Activated CD4-positive, alpha-beta memory T cell treated with anti-CD3 and anti-CD28 coated beads, Interleukin-2, amount 10 ng/mL, durations not matched to agents 7 days and 5 days (primary cell): ENCODE results near the gene ARHGAP26. TPM values are rescaled to one million over a fixed set of nuclear protein-coding genes. Genes with fewer than 3 reads are reported as not detected.

Experiments used
- CTCF ChIA-PET: fragments of 350-600 bp; sonication (Branson Sonifier 250); formaldehyde crosslinking; loops from one replicate; lab custom pipeline; 2021; ENCODE audit warnings: antibody characterized with exemption, inconsistent platforms; lab: Charles Lee
- POLR2A ChIA-PET: fragments of 350-600 bp; sonication (Branson Sonifier 250); formaldehyde crosslinking; loops from one replicate; lab custom pipeline; 2021; ENCODE audit warnings: antibody characterized with exemption; lab: Charles Lee
- DNase-seq: peaks from one replicate; pipeline ENCODE4 v3.0.0-alpha.2; 2020
- H3K27ac Mint-ChIP-seq: one replicate; pipeline ENCODE4 v1.8.0; 2021; ENCODE audit warnings: mild to moderate bottlenecking, mixed read lengths
- H3K27me3 Mint-ChIP-seq: one replicate; pipeline ENCODE4 v1.8.0; 2021; ENCODE audit warnings: mixed read lengths
- H3K36me3 Mint-ChIP-seq: one replicate; pipeline ENCODE4 v1.8.0; 2021; ENCODE audit warnings: low read depth, mixed read lengths
- H3K4me1 Mint-ChIP-seq: one replicate; pipeline ENCODE4 v1.8.0; 2021; ENCODE audit warnings: mixed read lengths
- H3K4me3 Mint-ChIP-seq: one replicate; pipeline ENCODE4 v1.8.0; 2021; ENCODE audit warnings: mild to moderate bottlenecking, mixed read lengths
- H3K9me3 Mint-ChIP-seq: one replicate; pipeline ENCODE4 v1.8.0; 2021; ENCODE audit warnings: mixed read lengths
- total RNA-seq, 2 experiments: library from RNA; stranded (reverse); gene quantifications; one replicate each; pipeline ENCODE4 v1.2.3, GENCODE V29; 2021

The ARHGAP26 gene
- total RNA-seq, 2 experiments from 2014 or later, result 14.8 to 17.1 TPM

DNA sequence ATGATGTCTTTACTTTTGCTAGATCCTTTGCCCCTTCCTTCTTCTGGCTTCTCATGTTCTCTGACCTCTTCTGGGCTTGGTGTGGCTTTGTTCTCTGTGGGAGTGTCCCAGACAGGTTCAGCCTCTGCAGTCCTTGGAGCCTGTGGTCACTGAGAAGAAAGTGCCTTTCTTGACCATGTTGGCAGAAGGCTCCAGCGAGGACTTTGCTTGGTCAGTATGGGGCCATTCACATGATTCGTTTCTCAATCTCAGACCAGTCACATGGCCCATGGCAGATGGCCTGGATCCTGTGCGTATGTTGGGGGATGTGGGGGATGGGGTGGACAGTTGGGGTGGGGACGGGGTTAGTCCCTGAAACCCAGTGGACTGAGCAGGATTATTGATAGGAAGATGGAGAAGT lies 274.1 kb downstream of the ARHGAP26 start:
- no peaks in the 10 kb centered on the region for H3K9me3 Mint-ChIP-seq
- H3K27me3 Mint-ChIP-seq, result no peaks in the 10 kb centered on the region
- no peak overlapping the region for H3K27ac Mint-ChIP-seq
- ChIA-PET CTCF (no interaction called here), POLR2A (no interaction called here)
- peaks cover 9% of the 10 kb centered on the region for H3K4me1 Mint-ChIP-seq
- DNase-seq, result no peak
- H3K36me3 Mint-ChIP-seq, result peaks cover 21% of the 10 kb centered on the region
- H3K4me3 Mint-ChIP-seq, result no peak overlapping the region

DNA sequence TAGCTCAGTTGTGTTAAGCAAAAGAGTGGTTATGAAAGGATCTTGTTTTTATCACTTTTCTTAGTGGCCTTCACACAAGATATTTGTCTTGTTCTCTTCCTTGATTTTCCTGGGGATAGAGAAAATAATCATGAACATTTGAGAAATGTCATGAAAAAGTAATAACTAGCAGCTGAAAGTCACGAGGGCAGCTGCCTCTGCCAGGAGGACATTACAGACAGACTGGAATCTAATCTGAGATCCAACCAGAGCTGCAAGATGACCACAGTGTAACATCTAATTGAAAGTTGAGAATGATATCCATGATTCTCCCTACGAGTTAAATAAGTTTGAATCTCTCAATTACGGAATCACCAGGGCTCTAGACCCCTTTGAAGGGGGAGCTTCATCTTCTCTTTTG lies 274.9 kb downstream of the ARHGAP26 start:
- peaks cover 6% of the 10 kb centered on the region for H3K4me1 Mint-ChIP-seq

DNA sequence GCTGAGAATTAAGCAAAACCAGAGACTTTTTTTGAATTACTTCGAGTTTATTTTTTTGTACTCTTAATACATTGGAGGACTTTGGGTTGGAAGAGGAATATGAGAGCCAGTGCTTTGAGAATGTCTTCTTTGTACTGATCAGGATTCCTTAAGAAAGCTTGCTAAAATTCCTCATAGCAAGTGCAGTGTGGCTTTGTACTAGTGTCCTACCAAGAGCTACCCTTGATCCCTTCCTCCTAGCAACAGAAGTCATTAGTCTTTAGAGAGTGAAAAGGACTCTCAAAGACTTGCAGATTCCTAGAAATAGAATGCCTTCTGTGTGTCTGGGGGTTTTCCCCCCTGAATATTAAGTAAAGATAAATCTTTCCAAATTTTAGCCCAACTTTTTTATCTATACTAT lies 276.1 kb downstream of the ARHGAP26 start:
- H3K4me3 Mint-ChIP-seq, result no peak overlapping the region
- H3K27me3 Mint-ChIP-seq, result no peaks in the 10 kb centered on the region
- DNase-seq, result no peak
- H3K27ac Mint-ChIP-seq, result no peak overlapping the region
- ChIA-PET POLR2A (no interaction called here), CTCF (interaction anchor here (0.6 kb wide), 1 partner anchor 634 kb away, joined by 4 read pairs; no protein-coding TSS in a partner anchor)
- H3K9me3 Mint-ChIP-seq, result no peaks in the 10 kb centered on the region
- peaks cover 6% of the 10 kb centered on the region for H3K4me1 Mint-ChIP-seq
- H3K36me3 Mint-ChIP-seq, result peaks cover 17% of the 10 kb centered on the region

More for the DNA sequence above, 274.9 kb downstream of the ARHGAP26 start:
- H3K27ac Mint-ChIP-seq, result no peak overlapping the region
- no peaks in the 10 kb centered on the region for H3K27me3 Mint-ChIP-seq
- DNase-seq, result no peak
- H3K36me3 Mint-ChIP-seq, result peaks cover 16% of the 10 kb centered on the region
- no peak overlapping the region for H3K4me3 Mint-ChIP-seq
- ChIA-PET POLR2A (no interaction called here), CTCF (no interaction called here)
- H3K9me3 Mint-ChIP-seq, result no peaks in the 10 kb centered on the region

DNA sequence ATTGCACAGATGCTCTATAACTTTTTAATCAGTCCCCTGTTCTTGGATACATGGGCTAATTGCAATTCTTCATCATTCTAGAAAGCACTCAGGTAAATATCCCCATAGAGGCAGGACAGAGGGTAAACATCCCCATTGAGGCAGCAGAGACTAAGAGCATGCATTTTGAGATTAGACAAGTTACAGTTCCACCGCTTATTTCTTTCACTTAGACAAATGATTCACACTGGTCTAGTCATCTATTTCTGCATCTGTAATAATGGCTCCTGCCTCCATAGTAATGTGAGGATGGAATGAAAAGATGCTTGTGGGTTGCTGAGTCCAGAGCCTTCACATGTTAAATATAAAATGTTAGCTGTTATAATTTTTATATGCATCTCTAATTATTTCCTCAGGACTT lies 276.9 kb downstream of the ARHGAP26 start:
- Mint-ChIP-seq H3K9me3 (no peaks in the 10 kb centered on the region), H3K27ac (no peak overlapping the region), H3K36me3 (peaks cover 15% of the 10 kb centered on the region), H3K4me3 (no peak overlapping the region), H3K27me3 (no peaks in the 10 kb centered on the region), H3K4me1 (peaks cover 11% of the 10 kb centered on the region)
- POLR2A ChIA-PET, result no interaction called here
- CTCF ChIA-PET, result interaction anchor here (0.6 kb wide), 1 partner anchor 633 kb away, joined by 4 read pairs; no protein-coding TSS in a partner anchor
- no peak for DNase-seq

DNA sequence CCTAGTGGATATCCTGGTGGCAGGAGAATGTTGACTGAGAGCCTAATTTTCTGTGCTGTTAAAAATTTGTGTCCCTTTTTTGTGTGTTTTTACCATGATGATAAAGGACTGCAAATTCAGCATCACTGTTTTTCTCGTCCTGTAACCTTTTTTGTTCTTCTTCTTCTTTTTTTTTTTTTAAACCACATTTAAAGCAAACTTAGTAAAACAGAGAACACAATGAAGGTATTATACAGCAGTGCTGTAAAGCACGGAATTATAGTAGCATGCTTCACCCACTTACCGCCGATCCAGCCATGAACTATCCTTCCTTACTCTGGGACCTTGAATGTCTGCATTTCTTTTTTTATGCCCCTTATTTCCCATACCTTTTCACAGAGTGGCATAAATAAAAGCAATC lies 280.0 kb downstream of the ARHGAP26 start:
- CTCF ChIA-PET, result no interaction called here
- peaks cover 7% of the 10 kb centered on the region for H3K36me3 Mint-ChIP-seq
- no peaks in the 10 kb centered on the region for H3K27me3 Mint-ChIP-seq
- H3K9me3 Mint-ChIP-seq, result no peaks in the 10 kb centered on the region
- no peak for DNase-seq
- peaks cover 27% of the 10 kb centered on the region for H3K4me1 Mint-ChIP-seq
- H3K4me3 Mint-ChIP-seq, result no peak overlapping the region
- no peak overlapping the region for H3K27ac Mint-ChIP-seq
- POLR2A ChIA-PET, result no interaction called here

DNA sequence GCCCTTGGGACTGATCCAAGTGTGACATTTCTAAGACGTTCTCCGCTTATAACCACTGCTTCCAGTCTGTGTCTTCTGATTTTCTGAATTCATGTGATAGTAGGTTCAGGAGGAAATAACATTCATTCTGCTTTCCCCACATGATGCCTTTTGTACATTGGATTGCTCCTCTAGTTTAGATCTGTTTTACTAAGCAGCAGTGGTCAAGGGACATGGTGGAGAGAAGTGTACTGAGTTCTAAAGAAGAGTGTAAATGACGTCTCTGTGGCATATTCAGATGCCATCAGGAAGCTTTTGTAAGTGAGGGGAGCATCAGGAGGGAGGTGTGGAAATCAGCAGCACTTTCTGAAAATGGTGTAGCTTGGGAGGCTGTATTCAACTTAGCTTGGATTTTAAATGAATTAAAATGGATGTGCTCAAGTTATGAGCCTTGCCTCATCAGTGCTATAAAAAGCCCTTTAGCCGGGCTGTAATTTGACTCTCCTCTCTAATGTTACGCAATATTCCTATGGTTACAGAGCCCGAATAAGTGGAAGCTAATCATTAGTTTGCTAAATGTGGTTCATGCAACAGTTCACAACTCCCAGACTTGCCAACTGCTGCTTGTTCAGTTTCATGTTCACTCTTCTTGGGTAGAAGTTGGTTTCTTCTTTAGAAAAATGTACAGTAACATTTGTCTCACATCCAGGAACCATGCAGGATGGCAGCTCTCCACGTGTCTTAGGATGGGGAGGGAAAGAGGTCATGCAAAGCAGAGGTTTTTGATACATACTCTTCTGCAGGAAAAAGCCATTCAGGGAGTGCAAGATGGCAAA lies 281.3 kb downstream of the ARHGAP26 start:
- Mint-ChIP-seq H3K36me3 (peaks cover 12% of the 10 kb centered on the region), H3K4me3 (no peak overlapping the region), H3K4me1 (peaks cover 39% of the 10 kb centered on the region), H3K27me3 (no peaks in the 10 kb centered on the region), H3K9me3 (no peaks in the 10 kb centered on the region), H3K27ac (no peak overlapping the region)
- no peak for DNase-seq
- ChIA-PET CTCF (no interaction called here), POLR2A (no interaction called here)

DNA sequence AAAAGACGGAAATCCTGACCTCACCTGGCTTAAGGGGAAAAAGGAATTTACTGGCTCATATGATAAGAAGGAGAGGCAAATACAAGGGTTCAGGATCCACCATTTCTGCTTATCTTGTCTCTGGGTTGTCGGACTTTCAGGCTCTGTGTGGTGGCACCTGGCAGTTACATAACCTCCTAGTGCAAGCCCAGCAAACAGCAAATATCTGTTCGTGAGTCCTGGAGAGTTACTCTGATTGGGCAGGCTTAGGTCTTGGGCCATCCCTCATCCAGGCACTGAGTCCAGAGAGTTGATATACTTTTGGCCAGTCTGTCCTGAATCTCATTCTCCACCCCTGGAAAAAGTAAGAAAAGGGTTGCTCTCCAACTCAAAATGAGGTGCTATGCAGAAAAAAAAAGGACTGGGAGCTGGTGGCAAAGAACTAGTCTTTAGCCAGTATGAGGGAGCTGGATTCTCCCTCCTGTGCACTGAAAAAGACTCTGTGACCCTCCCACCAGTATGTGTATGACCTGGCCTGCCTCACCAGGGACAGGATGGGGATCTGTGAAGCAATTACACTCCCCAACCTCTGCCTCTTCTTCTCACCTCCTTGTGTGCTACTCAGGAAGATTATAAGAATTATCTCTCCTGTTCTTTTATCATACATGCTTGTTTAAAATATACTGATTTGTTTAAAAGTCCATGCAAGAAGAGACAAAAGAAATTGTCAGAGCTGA lies 282.9 kb downstream of the ARHGAP26 start:
- ChIA-PET CTCF (no interaction called here), POLR2A (interaction anchor here (0.6 kb wide), 2 partner anchors 235 to 776 kb away, joined by 3 read pairs; no protein-coding TSS in a partner anchor)
- peaks cover 24% of the 10 kb centered on the region for H3K36me3 Mint-ChIP-seq
- H3K27ac Mint-ChIP-seq, result no peak overlapping the region
- no peaks in the 10 kb centered on the region for H3K9me3 Mint-ChIP-seq
- no peaks in the 10 kb centered on the region for H3K27me3 Mint-ChIP-seq
- peaks cover 52% of the 10 kb centered on the region for H3K4me1 Mint-ChIP-seq
- no peak overlapping the region for H3K4me3 Mint-ChIP-seq
- DNase-seq, result no peak

DNA sequence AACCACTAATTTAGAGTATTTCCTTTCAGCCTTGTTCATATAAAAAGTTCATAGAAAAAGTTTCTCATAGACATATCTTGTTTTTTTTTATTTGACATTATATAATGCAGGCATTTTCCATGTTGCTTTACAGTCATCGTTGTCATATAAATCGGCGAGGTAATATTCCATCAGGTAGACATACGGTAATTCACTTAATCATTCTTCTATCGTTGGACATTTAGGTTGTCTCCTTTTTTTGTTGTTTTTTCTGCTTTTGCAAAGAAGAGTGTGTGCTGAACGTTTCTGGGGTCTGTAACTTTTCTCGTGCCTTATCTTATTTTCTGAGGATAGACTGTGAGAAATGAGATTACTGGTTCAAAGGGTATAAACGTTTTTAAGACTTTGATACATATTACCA lies 283.6 kb downstream of the ARHGAP26 start:
- no peak overlapping the region for H3K27ac Mint-ChIP-seq

DNA sequence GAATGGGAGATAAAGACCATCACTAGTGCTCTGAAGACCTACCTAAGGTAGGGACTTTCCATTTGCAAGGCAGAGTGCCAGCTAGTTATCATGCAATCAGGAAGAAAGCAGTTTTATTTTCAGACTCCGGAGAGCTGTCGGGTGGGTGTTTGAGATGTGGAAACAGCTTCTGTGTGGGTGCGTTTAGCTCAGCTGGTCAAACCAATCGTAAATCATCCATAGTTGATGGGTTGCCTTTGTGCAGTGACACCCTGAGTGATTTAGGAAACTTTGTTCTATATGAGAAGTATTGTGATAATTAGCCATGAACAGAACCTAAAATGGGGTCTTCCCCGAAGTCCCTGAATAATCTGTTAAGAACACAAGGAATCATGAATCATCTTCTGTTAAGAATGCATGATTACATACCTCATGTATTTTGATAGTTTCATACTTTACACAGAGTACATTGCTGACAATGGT lies 284.3 kb downstream of the ARHGAP26 start:
- Mint-ChIP-seq H3K4me3 (no peak overlapping the region), H3K27ac (no peak overlapping the region), H3K9me3 (no peaks in the 10 kb centered on the region), H3K4me1 (peaks cover 51% of the 10 kb centered on the region), H3K27me3 (no peaks in the 10 kb centered on the region), H3K36me3 (peaks cover 36% of the 10 kb centered on the region)
- ChIA-PET CTCF (no interaction called here), POLR2A (no interaction called here)
- no peak for DNase-seq

More for the DNA sequence above, 283.6 kb downstream of the ARHGAP26 start:
- ChIA-PET CTCF (no interaction called here), POLR2A (interaction anchor here (0.6 kb wide), 1 partner anchor 234 kb away, joined by 3 read pairs; no protein-coding TSS in a partner anchor)
- Mint-ChIP-seq H3K4me1 (peaks cover 52% of the 10 kb centered on the region), H3K4me3 (no peak overlapping the region), H3K27me3 (no peaks in the 10 kb centered on the region), H3K36me3 (peaks cover 31% of the 10 kb centered on the region), H3K9me3 (no peaks in the 10 kb centered on the region)
- DNase-seq, result no peak

DNA sequence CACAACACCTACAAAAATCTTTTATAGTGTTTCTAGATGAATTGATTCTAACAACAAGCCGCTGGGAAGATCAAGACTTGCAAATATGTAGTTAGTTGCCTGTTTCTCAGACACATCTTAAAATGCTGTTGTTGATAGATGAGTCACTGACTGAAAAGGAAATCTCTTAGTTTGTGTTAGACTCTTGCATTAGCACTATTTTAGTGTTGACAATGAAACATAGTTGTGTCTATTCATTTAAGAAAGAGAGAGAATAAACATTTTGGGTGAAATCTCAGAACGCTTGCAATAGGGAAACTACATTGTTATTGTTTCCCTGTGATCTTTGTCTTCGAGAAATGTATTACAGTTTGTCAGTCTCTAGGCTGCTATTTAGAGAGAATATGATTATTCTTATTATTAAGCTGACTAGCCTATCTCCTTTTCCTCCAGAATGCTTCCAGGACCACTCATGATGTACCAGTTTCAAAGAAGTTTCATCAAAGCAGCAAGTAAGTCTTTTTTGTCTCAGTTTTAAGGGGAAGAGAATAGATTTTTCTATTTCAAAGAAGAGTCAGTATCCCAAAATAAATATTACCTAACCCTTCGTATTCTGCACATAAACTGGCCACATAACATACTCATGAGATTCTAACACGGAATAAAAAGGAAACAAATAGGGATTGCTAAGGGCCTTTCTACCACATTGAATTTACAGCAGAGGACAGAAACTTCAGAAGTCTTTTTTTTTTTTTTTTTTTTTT lies 285.6 kb downstream of the ARHGAP26 start:
- Mint-ChIP-seq H3K27ac (peak overlapping the region; percentile 38), H3K4me3 (no peak overlapping the region), H3K27me3 (no peaks in the 10 kb centered on the region), H3K4me1 (peaks cover 47% of the 10 kb centered on the region), H3K9me3 (no peaks in the 10 kb centered on the region), H3K36me3 (peaks cover 39% of the 10 kb centered on the region)
- ChIA-PET POLR2A (no interaction called here), CTCF (no interaction called here)
- no peak for DNase-seq

DNA sequence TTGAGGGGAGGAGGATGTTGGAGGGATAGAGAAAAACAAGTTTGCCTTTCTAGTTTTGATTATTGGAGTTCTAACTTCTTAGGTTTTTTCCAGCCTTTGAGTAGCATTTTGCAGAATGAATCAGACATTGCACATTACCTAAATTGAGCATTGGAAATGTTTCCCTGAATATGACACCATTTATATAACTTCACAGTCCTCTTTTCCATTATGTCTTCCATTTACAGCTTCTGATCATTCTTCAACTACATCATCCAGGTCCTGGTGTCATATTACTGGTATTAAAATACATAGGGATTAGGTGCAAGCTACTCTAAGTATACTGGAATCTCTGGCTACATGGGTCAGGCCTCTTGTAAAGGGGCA lies 286.1 kb downstream of the ARHGAP26 start:
- DNase-seq, result no peak
- H3K27me3 Mint-ChIP-seq, result no peaks in the 10 kb centered on the region
- H3K27ac Mint-ChIP-seq, result peak overlapping the region; percentile 38
- no peaks in the 10 kb centered on the region for H3K9me3 Mint-ChIP-seq
- CTCF ChIA-PET, result no interaction called here
- no peak overlapping the region for H3K4me3 Mint-ChIP-seq
- H3K36me3 Mint-ChIP-seq, result peaks cover 39% of the 10 kb centered on the region
- POLR2A ChIA-PET, result no interaction called here
- H3K4me1 Mint-ChIP-seq, result peaks cover 46% of the 10 kb centered on the region

DNA sequence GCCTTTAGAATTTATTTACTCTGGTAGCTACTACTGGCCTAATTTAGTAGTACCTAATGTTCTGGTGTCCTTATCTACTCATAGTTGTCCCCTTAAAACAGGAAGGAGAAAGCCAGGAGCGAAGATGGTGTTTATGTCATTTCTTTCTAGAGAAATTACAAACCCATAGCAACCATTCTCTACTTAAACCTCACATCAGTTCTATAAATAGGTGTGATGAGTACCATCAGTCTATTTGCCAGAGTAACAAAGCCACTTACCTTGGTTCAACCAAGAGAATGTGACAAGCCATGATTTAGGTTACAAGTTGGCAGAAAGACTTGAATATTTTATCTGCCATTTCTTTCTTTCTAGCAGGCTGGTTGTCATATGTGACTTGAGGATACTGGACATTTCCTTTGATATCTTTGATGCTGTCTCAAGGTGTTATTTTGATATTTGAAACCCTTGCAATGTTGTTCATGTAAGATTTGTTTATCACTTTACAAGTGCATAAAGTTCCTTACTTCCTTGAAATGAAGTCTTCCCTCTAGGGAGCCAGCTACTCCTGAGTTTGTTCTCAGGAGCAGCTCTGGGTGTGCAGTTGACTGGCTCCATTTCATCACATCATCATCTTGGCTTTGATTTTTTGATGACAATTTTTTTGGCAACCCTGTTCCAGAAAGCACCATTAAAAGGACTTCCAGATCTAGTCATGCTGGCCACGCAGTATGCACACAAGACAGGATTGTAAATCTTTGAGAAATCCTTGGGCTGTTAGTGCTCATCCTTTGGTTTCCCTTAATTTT lies 286.8 kb downstream of the ARHGAP26 start:
- peaks cover 45% of the 10 kb centered on the region for H3K36me3 Mint-ChIP-seq
- H3K27ac Mint-ChIP-seq, result no peak overlapping the region
- no peak overlapping the region for H3K4me3 Mint-ChIP-seq
- ChIA-PET CTCF (no interaction called here), POLR2A (no interaction called here)
- peaks cover 41% of the 10 kb centered on the region for H3K4me1 Mint-ChIP-seq
- no peaks in the 10 kb centered on the region for H3K9me3 Mint-ChIP-seq
- H3K27me3 Mint-ChIP-seq, result no peaks in the 10 kb centered on the region
- no peak for DNase-seq
